GM11168 (cell line): ENCODE results near the gene SSX3.
"Not testable (repeated sequence)": the region's sequence is repeated elsewhere in the genome, so short reads cannot be mapped to it uniquely, and the experiment has no call there.

Experiments
- in situ Hi-C: fragments of 300-500 bp; cut with MboI; formaldehyde crosslinking; loops from one replicate; pipeline ENCODE4 v1.12.0; 2022; ENCODE audit warnings: low sequenced_read_pairs; ENCODE audit not compliant: unreplicated experiment

The SSX3 gene, protein sequence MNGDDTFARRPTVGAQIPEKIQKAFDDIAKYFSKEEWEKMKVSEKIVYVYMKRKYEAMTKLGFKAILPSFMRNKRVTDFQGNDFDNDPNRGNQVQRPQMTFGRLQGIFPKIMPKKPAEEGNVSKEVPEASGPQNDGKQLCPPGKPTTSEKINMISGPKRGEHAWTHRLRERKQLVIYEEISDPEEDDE

DNA sequence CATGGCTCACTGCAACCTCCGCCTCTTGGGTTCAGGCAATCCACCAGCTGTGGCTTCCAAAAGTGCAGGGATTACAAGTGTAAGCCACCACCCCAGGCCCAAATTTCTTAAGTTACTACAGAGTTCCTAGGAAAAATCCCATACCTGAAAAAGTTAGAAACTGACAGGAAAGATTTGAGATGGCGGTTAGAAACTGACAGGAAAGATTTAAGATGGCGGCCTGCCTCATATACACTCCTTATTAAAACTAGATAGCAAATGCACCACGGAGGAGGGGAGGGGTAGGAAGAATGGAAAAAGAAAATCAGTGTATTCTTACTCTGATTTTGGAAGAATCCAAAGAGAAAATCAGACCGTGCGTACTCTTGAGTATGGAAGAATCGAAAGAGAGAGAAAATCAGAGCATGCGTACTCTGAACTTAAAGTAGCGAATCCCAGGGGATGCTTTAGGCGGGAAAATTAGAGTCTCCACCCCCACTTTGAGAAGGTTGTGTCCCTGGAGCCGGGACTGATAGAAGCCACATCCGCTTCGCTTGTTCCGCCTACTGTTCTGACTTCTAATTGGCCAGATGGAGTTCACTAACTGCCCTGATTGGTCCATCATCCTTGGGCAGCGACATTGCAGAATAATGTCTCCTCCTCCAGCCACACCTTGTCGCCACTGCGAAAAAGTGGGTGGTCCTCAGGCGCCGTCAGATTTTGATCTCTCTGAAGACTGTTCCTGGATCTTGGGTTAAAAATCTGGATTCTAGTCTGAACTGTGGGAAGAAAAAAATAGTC, at the start of gene SSX3:
TSS of gene SSX3 (minus strand) at position 389 of the 780 bp plus-strand sequence. CDS start 1,454 bp downstream, outside the sequence.
- in situ Hi-C loops: not testable (repeated sequence)

DNA sequence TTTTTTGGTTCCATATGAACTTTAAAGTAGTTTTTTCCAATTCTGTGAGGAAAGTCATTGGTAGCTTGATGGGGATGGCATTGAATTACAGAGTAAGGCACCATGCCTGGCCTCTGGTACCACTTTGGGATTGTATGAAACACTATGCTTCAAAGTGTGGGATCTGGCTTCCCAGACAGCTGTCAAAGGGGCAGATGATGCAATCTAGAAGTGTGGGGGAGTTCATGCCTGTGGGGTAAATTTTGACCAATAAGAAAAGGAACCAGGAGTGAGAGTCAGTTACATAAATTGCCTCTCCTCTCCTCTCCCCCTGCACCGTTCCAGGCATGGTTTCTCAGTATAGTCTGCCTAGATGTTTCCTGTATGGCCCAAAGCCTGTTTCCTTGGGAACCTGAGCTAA, 41.3 kb upstream of the SSX3 start:
- in situ Hi-C loops: not testable (repeated sequence)

DNA sequence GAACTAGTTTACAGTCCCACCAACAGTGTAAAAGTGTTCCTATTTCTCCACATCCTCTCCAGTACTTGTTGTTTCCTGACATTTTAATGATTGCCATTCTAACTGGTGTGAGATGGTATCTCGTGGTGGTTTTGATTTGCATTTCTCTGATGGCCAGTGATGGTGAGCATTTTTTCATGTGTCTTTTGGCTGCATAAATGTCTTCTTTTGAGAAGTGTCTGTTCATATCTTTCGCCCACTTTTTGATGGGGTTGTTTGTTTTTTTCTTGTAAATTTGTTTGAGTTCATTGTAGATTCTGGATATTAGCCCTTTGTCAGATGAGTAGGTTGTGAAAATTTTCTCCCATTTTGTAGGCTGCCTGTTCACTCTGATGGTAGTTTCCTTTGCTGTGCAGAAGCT, 40.4 kb upstream of the SSX3 start:
- in situ Hi-C loops: not testable (repeated sequence)

DNA sequence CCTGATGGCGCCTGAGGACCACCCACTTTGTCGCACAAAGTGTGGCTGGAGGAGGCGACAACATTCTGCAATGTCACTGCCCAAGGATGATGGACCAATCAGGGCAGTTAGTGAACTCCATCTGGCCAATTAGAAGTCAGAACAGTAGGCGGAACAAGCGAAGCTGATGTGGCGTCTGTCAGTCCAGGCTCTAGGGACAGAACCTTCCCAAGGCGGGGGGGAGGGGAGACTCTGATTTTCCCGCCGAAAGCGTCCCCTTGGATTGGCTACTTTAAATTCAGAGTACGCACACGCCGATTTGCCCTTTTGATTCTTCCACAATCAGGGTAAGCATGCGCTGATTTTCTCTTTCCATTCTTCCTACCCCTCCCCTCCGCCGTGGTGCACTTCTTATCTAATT, 26.7 kb upstream of the SSX3 start, which contains the start of gene SSX4:
TSS of gene SSX4 (plus strand) at position 301 of the 400 bp plus-strand sequence. CDS start 515 bp downstream, outside the sequence.
- in situ Hi-C loops: not testable (repeated sequence)

DNA sequence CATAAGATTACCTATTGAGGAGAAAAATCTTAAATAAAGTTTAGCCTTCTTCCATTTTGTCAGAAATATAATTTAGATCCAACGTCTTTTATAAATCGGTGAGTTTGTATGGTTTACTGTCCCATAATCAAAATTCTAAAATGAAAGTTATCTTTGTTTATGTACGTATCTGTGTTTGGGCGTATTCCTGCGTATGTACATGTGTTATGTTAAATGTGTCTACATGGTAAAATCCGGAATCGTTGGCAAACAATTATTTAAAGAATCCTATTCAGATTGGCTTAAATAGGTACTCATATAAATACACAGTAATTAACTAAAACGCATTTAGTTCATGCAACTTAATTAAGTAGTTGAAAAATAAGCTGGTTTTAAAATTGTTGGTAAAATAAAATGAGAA, 13.9 kb upstream of the SSX3 start:
- in situ Hi-C loops: not testable (repeated sequence)

DNA sequence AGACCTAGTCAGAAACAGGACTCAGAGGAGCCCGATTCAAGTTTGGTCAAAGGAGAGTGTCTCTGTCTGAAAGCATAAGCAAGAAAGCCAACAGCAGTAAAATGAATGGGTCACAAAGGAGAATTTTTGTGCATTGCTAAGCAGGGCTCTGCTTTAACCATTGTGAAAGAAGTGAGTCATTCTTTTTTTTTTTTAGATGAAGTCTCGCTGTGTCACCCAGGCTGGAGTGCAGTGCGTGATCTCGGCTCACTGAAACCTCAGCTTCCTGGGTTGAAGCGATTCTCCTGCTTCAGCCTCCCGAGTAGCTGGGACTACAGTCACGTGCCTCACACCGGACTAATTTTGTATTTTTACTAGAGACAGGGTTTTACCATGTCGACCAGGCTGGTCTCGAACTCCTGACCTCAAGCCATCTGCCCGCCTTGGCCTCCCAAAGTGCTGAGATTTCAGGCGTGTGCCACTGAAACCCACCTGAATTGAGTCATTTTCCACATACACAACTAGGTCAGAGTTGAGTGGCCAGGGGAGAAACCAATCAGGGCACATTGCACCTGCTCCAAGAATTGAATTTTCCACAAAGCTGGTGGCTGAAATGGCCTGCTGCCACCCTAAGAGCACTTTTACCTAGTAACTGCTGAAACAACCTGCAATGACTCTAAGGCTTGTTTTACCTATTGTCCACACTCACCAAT, 11.4 kb upstream of the SSX3 start:
- in situ Hi-C loops: not testable (repeated sequence)

DNA sequence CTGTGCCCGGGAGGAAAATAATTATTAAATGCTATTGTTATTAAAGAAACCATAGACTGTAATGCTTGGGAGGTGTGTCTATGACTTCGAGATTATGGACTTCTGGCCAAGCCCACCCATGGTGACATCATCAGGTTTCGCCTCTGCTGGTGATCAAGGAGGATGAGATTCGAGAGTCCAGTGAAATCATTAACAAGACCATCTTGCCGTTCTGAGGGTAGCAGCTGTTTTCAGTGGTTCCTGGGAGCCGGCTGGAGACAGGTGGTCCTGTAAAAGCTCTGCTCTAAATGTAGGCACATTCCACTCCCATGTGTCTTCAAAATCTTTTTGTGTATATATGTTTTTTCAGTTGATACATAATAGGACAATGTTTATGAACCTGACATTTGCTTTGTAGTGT, 2.8 kb upstream of the SSX3 start:
- in situ Hi-C loops: not testable (repeated sequence)

DNA sequence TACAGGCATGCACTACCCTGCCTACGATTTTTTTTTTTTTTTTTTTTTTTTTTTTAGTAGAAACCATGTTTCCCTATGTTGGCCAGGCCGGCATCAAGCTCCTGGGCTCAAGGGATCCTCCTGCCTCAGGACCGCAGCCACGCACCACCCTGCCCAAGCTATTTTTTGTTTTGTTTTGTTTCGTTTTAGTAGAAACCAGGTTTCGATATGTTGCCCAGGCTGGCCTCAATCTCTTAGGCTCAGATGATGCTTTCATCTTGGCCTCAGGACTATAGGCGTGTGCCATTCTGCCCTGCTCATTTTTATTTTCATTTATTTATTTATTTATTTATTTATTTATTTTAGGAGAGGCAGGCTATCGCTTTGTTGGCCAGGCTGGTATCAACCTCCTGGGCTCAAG, 1.2 kb upstream of the SSX3 start:
- in situ Hi-C loops: no loop called here

DNA sequence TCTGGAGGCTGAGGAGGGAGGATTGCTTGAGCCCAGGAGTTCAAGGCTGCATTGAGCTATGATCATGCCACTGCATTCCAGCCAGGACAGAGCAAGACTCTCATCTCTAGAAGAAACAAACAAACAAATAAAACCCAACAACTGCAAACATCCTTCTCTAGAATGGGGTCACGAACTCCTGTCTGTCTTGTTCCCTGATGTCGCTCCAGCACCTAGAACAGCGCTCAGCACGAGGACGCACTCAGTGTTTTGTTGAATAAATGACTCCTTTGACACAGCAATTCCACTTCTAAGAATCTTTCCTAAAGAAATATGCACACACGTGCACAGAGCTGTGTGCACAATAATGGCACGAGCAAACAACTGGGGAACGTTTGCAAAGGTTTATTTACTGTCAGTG, 10.4 kb downstream of the SSX3 start:
- in situ Hi-C loops: not testable (repeated sequence)

DNA sequence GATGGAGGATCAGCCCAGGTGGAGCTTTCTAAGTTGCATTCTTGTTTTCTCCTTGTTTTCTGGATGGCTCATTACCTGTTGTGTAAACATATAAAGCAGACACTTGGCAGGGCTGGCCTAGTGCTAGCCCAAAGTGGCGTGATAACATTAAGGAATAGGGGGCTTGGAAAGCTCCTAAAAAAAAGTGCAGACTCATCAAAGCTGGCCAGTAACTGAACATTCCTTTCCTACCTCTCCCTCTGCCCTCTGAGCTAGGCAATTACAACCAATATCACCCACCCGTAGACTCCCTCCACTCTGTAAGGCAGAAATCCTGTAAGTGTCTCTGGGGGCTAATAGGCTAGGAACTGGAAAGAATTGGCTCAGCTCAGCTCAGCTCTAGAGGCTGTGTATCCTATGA, 42.5 kb downstream of the SSX3 start:
- in situ Hi-C loops: not testable (repeated sequence)

DNA sequence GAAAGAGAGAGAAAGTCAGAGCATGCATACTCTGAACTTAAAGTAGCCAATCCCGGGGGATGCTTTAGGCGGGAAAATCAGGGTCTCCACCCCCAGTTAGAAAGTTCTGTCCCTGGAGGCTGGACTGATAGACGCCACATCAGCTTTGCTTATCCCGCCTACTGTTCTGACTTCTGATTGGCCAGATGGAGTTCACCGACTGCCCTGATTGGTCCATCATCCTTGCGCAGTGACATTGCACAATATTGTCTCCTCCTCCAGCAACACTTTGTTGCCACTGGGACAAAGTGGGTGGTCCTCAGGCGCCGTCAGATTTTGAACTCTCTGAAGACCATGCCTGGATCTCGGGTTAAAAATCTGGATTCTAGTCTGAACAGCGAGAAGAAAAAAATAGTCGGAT, 50.3 kb downstream of the SSX3 start:
- in situ Hi-C loops: no loop called here
